ENCODE data around the gene ATG2B. TPM values are rescaled to one million over a fixed set of nuclear protein-coding genes. Genes with fewer than 3 reads are reported as not detected.

ATG2B gene
- total and polyA plus RNA-seq, 9 of the 15 experiments (the other 6 are each of a cell fraction or from before 2014, with no cell fraction given) = 0.83 to 12.9 (median 8.7) TPM

DNA sequence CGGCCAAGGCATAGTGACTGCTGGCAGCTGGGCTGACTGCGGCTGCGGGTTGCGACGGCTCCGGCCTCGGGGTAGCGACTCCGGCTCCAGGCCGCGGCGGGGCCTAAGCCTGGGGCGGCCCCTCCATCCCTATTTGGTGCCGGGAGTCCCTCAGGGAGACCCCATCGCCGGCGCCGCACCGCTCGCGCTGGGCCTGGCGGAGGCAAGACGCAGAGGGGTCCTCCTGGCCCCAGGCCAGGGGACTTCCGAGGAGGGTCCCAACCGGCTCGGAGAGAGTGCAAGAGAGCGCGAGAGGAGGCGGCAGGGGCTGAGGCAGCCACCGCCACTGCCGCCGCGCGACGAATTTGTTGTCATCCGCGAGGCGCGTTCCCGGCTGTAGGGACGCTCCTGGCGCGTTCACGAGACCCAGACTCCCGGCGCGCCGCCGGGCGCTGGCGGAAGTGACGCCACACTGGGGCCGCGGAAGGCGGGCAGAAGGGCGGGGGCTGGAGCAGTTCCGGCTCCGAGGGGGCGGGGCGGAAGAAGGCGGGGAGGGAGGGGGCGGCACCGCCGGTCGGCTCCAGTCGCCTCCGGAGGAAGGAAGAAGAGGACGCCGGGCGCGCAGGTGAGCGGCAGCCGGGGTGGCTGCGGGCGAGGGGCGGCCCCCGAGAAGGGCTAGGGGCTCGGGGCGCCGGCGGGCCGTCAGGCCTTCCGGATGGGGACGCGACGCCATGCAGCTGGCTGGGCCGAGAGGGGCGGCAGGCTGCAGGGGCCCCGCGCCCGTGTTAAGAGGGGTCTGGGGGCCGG, at the start of gene ATG2B, which contains the start of gene GSKIP (continued):
- TF ChIP-seq PHF21A (IDR thresholded peaks at IDR 0.05; ENCODE audit: borderline replicate concordance, low read depth) (no peak), SRF (CRISPR knock-in tag; IDR thresholded peaks at IDR 0.05) (no peak), SIX5 (IDR thresholded peaks at IDR 0.05; ENCODE audit: borderline replicate concordance in 1 of 2, insufficient read depth in 1 of 2, low read depth in 1 of 2, low read length in 2 of 2) (no peak), NCOA1 (IDR thresholded peaks at IDR 0.05; ENCODE audit: low read depth) (no peak), TRIM24 (IDR thresholded peaks at IDR 0.05) (no peak), DPF2 (IDR thresholded peaks at IDR 0.05) (no peak), SIN3A (IDR thresholded peaks at IDR 0.05; ENCODE audit: borderline replicate concordance in 2 of 2, control insufficient read depth in 1 of 2, low read depth in 2 of 2, low read length in 2 of 2) (peak in 1 of 2 experiments; percentile 18; a peak in 1 of 4 replicates), NR3C1 (CRISPR knock-in tag; IDR thresholded peaks at IDR 0.05) (no peak), BRD9 (IDR thresholded peaks at IDR 0.05; ENCODE audit: low read depth, partially characterized antibody) (no peak), BHLHE40 (IDR thresholded peaks at IDR 0.05; ENCODE audit: low read length) (0 out of 2 replicates have a peak, but pooled peaks have one; percentile 11), RBFOX2 (IDR thresholded peaks at IDR 0.05; ENCODE audit: low read depth, low read length) (peak; percentile 82), MTF1 (CRISPR knock-in tag; IDR thresholded peaks at IDR 0.05; ENCODE audit: borderline replicate concordance) (no peak), BCL6 (CRISPR knock-in tag; IDR thresholded peaks at IDR 0.05) (no peak), NFIC (IDR thresholded peaks at IDR 0.05) (peak; percentile 53), RB1 (IDR thresholded peaks at IDR 0.05; ENCODE audit: low read depth) (no peak; the same call in 1 of the 2 replicates), TAF1 (IDR thresholded peaks at IDR 0.05; ENCODE audit: control insufficient read depth, extremely low read depth, insufficient read depth, low read length, severe bottlenecking) (peak; percentile 43), OTX1 (CRISPR knock-in tag; IDR thresholded peaks at IDR 0.05) (no peak)
- TF ChIP-seq, protein P1, sequence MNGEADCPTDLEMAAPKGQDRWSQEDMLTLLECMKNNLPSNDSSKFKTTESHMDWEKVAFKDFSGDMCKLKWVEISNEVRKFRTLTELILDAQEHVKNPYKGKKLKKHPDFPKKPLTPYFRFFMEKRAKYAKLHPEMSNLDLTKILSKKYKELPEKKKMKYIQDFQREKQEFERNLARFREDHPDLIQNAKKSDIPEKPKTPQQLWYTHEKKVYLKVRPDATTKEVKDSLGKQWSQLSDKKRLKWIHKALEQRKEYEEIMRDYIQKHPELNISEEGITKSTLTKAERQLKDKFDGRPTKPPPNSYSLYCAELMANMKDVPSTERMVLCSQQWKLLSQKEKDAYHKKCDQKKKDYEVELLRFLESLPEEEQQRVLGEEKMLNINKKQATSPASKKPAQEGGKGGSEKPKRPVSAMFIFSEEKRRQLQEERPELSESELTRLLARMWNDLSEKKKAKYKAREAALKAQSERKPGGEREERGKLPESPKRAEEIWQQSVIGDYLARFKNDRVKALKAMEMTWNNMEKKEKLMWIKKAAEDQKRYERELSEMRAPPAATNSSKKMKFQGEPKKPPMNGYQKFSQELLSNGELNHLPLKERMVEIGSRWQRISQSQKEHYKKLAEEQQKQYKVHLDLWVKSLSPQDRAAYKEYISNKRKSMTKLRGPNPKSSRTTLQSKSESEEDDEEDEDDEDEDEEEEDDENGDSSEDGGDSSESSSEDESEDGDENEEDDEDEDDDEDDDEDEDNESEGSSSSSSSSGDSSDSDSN (IDR thresholded peaks at IDR 0.05; ENCODE audit: borderline replicate concordance in 1 of 2, low read depth in 2 of 2, low read length in 2 of 2) = peak in 1 of 2 experiments; percentile 64; a peak in 1 of 4 replicates
- TF ChIP-seq, protein P2, sequence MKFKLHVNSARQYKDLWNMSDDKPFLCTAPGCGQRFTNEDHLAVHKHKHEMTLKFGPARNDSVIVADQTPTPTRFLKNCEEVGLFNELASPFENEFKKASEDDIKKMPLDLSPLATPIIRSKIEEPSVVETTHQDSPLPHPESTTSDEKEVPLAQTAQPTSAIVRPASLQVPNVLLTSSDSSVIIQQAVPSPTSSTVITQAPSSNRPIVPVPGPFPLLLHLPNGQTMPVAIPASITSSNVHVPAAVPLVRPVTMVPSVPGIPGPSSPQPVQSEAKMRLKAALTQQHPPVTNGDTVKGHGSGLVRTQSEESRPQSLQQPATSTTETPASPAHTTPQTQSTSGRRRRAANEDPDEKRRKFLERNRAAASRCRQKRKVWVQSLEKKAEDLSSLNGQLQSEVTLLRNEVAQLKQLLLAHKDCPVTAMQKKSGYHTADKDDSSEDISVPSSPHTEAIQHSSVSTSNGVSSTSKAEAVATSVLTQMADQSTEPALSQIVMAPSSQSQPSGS (CRISPR knock-in tag; IDR thresholded peaks at IDR 0.05) = no peak
- TF ChIP-seq, protein P3, sequence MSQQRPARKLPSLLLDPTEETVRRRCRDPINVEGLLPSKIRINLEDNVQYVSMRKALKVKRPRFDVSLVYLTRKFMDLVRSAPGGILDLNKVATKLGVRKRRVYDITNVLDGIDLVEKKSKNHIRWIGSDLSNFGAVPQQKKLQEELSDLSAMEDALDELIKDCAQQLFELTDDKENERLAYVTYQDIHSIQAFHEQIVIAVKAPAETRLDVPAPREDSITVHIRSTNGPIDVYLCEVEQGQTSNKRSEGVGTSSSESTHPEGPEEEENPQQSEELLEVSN (IDR thresholded peaks at IDR 0.05; ENCODE audit: borderline replicate concordance in 1 of 2, extremely low read depth in 1 of 2, insufficient read depth in 1 of 2, insufficient read length in 1 of 2, low read depth in 1 of 2, low read length in 1 of 2, poor library complexity in 1 of 2, severe bottlenecking in 1 of 2) = peak in 1 of 2 experiments; percentile 16
- TF ChIP-seq, protein P4, sequence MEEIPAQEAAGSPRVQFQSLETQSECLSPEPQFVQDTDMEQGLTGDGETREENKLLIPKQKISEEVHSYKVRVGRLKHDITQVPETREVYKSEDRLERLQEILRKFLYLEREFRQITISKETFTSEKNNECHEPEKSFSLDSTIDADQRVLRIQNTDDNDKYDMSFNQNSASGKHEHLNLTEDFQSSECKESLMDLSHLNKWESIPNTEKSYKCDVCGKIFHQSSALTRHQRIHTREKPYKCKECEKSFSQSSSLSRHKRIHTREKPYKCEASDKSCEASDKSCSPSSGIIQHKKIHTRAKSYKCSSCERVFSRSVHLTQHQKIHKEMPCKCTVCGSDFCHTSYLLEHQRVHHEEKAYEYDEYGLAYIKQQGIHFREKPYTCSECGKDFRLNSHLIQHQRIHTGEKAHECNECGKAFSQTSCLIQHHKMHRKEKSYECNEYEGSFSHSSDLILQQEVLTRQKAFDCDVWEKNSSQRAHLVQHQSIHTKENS (CRISPR knock-in tag; IDR thresholded peaks at IDR 0.05) = no peak
